Mammary epithelial cell (primary cell): ENCODE measurements around the gene NLN.

Experiments used
- CTCF ChIP-seq, 2 donors: IDR thresholded peaks in 1 of 2; conservative IDR thresholded peaks in 1 of 2; 2 replicates each; pipeline ENCODE4 v1.5.1; 2011 to 2012; ENCODE audit warnings: inconsistent platforms in 2 of 2, low read length in 2 of 2, mild to moderate bottlenecking in 2 of 2, control low read depth in 1 of 2, low read depth in 1 of 2; ENCODE audit not compliant: insufficient read depth in 1 of 2; ENCODE audit errors: extremely low read depth in 1 of 2
- EZH2 ChIP-seq: IDR thresholded peaks from 2 replicates; pipeline ENCODE4 v1.6.1; 2012; ENCODE audit warnings: low read length, inconsistent platforms, borderline replicate concordance

GRCh38 chr5:65674749-65675148 is 47.3 kb upstream of the NLN start:
- TF ChIP-seq CTCF (conservative IDR thresholded peaks at IDR 0.05 in 1 of 2, IDR thresholded peaks at IDR 0.05 in 1 of 2; ENCODE audit: extremely low read depth in 1 of 2, insufficient read depth in 1 of 2, low read depth in 1 of 2, low read length in 2 of 2) (no peak), EZH2 (no peak)
